Measurements from ENCODE around the gene ETV7.

Gene ETV7

DNA sequence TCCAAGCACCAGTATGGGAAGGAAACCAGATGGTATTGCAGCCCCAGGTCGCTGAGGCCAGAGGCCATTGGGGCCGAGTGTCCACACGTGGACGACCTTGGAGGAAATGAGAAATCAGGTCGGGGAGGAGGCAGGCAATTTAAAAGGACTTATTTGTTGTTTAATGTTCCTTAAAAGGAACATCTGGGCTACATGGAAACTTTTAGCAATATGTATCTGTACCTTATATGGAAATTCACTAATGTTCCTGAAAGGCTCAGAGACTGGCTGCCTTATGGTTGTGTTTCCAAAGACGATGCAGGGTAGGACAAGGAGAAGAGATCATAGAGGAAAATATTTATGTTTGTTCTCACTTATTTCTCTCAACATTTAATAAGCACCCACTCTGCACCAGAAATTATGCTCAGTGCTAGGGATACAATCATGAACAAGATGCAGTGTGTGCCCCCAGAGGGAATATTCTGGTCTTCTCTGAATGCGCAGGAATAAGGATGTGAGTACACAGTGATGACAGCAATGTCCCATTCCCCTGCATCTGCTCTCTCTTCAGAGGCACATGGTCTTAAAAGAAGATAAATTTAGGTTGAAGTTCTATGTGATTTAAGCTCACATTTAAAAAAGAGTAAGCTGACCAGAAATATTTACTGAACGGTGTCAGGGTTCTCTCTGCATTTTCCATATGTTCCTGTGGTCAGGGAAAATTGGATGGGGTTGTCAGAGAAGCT is 54.1 kb downstream of the ETV7 start:
- no peak for TF ChIP-seq ZFX (IDR thresholded peaks at IDR 0.05)
- TF ChIP-seq, protein P1, sequence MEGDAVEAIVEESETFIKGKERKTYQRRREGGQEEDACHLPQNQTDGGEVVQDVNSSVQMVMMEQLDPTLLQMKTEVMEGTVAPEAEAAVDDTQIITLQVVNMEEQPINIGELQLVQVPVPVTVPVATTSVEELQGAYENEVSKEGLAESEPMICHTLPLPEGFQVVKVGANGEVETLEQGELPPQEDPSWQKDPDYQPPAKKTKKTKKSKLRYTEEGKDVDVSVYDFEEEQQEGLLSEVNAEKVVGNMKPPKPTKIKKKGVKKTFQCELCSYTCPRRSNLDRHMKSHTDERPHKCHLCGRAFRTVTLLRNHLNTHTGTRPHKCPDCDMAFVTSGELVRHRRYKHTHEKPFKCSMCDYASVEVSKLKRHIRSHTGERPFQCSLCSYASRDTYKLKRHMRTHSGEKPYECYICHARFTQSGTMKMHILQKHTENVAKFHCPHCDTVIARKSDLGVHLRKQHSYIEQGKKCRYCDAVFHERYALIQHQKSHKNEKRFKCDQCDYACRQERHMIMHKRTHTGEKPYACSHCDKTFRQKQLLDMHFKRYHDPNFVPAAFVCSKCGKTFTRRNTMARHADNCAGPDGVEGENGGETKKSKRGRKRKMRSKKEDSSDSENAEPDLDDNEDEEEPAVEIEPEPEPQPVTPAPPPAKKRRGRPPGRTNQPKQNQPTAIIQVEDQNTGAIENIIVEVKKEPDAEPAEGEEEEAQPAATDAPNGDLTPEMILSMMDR (conservative IDR thresholded peaks at IDR 0.05): no peak

GRCh38 chr6:36331381-36331780 is 56.1 kb downstream of the ETV7 start:
- no peak overlapping the region for H3K27ac ChIP-seq
- TF ChIP-seq ZFX (IDR thresholded peaks at IDR 0.05): no peak
- TF ChIP-seq, protein P1 (conservative IDR thresholded peaks at IDR 0.05): no peak

More for the DNA sequence above, 54.1 kb downstream of the ETV7 start:
- no peak overlapping the region for H3K27ac ChIP-seq

DNA sequence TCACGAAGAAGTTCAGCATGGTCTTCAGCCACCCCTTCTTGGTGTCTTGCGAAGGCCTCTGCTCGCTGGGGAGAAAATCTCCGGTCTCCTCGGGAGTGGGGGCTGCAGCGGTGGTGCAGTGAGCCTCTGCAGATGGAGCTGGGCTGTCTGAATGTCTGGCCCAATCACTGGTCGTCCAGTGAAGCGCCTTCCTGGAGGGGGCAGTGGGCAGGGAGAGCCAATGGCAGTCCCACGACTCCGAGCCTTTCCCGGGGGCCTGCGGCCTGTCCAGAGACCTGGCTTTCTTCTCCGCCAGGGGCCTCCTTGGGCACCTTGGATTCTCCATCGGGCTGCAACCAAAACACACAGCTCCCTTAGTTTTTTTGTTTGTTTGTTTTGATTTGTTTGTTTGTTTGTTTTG is 57.1 kb downstream of the ETV7 start:
- H3K27ac ChIP-seq: no peak overlapping the region
- TF ChIP-seq, protein P1 (conservative IDR thresholded peaks at IDR 0.05): no peak
- TF ChIP-seq ZFX (IDR thresholded peaks at IDR 0.05): no peak

DNA sequence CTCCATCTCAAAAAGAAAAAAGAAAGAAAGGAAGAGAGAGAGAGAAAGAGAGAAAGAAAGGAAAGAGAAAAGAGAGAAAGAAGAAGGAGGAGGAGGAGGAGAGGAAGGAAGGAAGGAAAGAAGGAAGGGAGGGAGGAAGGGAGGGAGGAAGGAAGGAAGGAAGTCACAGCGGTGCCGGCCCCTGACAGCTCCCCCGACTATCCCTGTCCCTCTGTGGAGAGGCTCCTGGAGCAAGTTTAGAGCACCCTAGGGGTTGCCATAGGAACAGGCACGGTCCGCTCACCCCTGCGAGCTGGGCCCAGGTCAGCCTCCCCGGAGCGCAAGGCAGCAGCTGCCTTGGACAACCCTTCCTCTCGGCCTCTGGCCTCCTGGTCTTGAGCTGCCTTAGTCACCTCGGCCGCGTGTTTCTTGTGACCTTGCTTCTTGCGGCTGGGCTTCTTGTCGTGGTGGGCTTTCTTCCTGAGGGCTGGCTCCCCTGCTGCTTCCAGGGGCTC is 57.6 kb downstream of the ETV7 start:
- TF ChIP-seq, protein P1 (conservative IDR thresholded peaks at IDR 0.05): no peak
- TF ChIP-seq ZFX (IDR thresholded peaks at IDR 0.05): no peak

DNA sequence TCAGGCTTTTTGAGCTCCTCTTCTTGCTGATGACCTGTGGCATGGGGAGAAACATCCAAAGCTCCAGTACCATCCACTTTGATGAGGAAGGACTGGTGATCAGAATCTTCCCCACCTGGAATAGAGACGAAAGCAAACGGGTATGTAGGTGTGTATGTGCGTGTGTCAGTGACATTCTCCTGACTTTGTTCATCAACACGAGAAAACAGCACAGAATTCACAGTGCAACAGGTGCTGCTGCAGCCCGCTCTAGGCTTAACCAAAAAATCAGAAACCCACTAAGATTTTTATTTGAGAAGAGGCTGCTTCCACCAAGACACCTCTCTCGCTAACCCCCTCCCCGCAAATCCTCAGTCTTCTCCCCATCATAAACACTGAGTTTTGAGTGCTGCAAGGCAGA is 58.9 kb downstream of the ETV7 start:
- TF ChIP-seq, protein P1 (conservative IDR thresholded peaks at IDR 0.05): no peak
- TF ChIP-seq ZFX (IDR thresholded peaks at IDR 0.05): no peak
- H3K27ac ChIP-seq: no peak overlapping the region

More for the DNA sequence above, 57.6 kb downstream of the ETV7 start:
- no peak overlapping the region for H3K27ac ChIP-seq

GRCh38 chr6:36327919-36328236 is 59.6 kb downstream of the ETV7 start:
- TF ChIP-seq, protein P1 (conservative IDR thresholded peaks at IDR 0.05): no peak
- TF ChIP-seq ZFX (IDR thresholded peaks at IDR 0.05): no peak
- no peak overlapping the region for H3K27ac ChIP-seq

DNA sequence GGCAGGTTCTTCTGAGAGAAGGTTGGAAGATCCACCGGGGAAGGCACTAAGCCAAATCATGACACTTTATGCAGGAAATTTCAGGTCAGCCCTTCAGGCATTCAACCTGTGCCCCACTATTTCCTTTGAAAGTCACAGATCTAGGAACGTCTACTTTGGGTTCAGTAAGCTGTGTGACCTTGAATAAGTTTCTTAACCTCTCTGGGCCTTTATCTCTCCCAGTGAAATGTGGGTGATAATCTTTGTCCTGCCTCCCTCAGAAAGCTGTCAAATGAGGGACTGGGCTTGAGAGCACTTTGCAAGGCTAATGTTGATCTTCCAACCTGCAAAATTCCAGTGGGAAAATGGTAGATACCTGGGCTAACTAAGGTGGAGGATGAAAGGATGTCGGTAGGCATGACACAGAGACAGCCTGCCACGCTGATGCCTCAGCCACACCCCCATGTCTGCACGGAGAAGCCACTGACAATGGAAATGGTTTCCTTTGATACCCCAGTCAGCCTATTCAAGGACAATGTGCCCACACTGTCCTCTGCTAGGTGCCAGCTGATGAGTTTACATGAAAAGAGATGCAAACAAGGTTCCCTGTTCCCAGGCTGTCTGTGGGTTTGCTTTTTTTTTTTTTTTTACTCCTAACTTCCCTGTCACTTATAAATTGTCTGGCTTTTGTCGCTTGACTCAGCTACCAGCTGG is 60.1 kb downstream of the ETV7 start:
- TF ChIP-seq, protein P1 (conservative IDR thresholded peaks at IDR 0.05): no peak
- no peak for TF ChIP-seq ZFX (IDR thresholded peaks at IDR 0.05)
- no peak overlapping the region for H3K27ac ChIP-seq

All from C4-2B (cell line).